Chondrocyte (in vitro differentiated cells): ENCODE results near the gene EHMT1. TPM values are rescaled to one million over a fixed set of nuclear protein-coding genes. Genes with fewer than 3 reads are reported as not detected.
A peak's percentile ranks its signal among the peaks of the same experiment; 100 is the strongest.

Experiments
- DNase-seq: peaks from one replicate; pipeline ENCODE4 v3.0.0; 2021; ENCODE audit warnings: mixed read lengths, low spot score
- H3K27ac Mint-ChIP-seq: one replicate; pipeline ENCODE4 v1.8.0; 2021; ENCODE audit warnings: mild to moderate bottlenecking, moderate library complexity, mixed read lengths; ENCODE audit not compliant: unreplicated experiment
- H3K27me3 Mint-ChIP-seq: 2 replicates; pipeline ENCODE4 v1.8.0; 2021; ENCODE audit warnings: low read depth, mixed read lengths
- H3K36me3 Mint-ChIP-seq: 2 replicates; pipeline ENCODE4 v1.8.0; 2021; ENCODE audit warnings: low read depth, mixed read lengths
- H3K4me1 Mint-ChIP-seq: 2 replicates; pipeline ENCODE4 v1.8.0; 2021; ENCODE audit warnings: low read depth, mild to moderate bottlenecking, mixed read lengths
- H3K4me3 Mint-ChIP-seq: one replicate; pipeline ENCODE4 v1.8.0; 2021; ENCODE audit warnings: mild to moderate bottlenecking, moderate library complexity, mixed read lengths; ENCODE audit not compliant: unreplicated experiment
- H3K9me3 Mint-ChIP-seq: 2 replicates; pipeline ENCODE4 v1.8.0; 2021; ENCODE audit warnings: low read depth, mixed read lengths
- CTCF ChIP-seq: fragments of 200-600 bp; sonication (generic); IDR thresholded peaks from 2 replicates; pipeline ENCODE4 v1.5.0; 2021; ENCODE audit warnings: antibody characterized with exemption, mild to moderate bottlenecking, moderate library complexity
- total RNA-seq: library from RNA; stranded (reverse); gene quantifications from 3 replicates; pipeline ENCODE4 v1.2.1, GENCODE V29; 2021

The EHMT1 gene
- total RNA-seq, 1 donor from 2014 or later, result 61.0 TPM

- Mint-ChIP-seq H3K27ac (no peak overlapping the region), H3K4me3 (no peak overlapping the region), H3K36me3 (peaks cover 50% of the 10 kb centered on the region), H3K4me1 (no peaks in the 10 kb centered on the region), H3K9me3 (no peaks in the 10 kb centered on the region), H3K27me3 (no peaks in the 10 kb centered on the region)
- no peak for TF ChIP-seq CTCF
- DNase-seq, result no peak
Observed at GRCh38 chr9:137795156-137795666, 176.4 kb downstream of the EHMT1 start.

GRCh38 chr9:137797206-137798120, 178.7 kb downstream of the EHMT1 start:
- Mint-ChIP-seq H3K4me3 (no peak overlapping the region), H3K36me3 (peaks cover 52% of the 10 kb centered on the region), H3K27me3 (no peaks in the 10 kb centered on the region), H3K9me3 (no peaks in the 10 kb centered on the region), H3K27ac (no peak overlapping the region), H3K4me1 (no peaks in the 10 kb centered on the region)
- no peak for TF ChIP-seq CTCF
- DNase-seq, result peak; percentile 62

- Mint-ChIP-seq H3K36me3 (peaks cover 50% of the 10 kb centered on the region), H3K4me1 (no peaks in the 10 kb centered on the region), H3K27ac (no peak overlapping the region), H3K4me3 (no peak overlapping the region), H3K27me3 (no peaks in the 10 kb centered on the region), H3K9me3 (no peaks in the 10 kb centered on the region)
- DNase-seq, result no peak
- TF ChIP-seq CTCF, result no peak
Observed at GRCh38 chr9:137798142-137798541, 179.3 kb downstream of the EHMT1 start.

- no peak overlapping the region for H3K27ac Mint-ChIP-seq
Observed at GRCh38 chr9:137798901-137799629, 180.3 kb downstream of the EHMT1 start.

More at GRCh38 chr9:137798901-137799629, 180.3 kb downstream of the EHMT1 start:
- Mint-ChIP-seq H3K27me3 (no peaks in the 10 kb centered on the region), H3K4me1 (no peaks in the 10 kb centered on the region), H3K36me3 (peaks cover 53% of the 10 kb centered on the region), H3K4me3 (no peak overlapping the region), H3K9me3 (no peaks in the 10 kb centered on the region)
- TF ChIP-seq CTCF, result no peak
- peak; percentile 87 for DNase-seq
